Measurements from ENCODE around the gene ANKS6.
"Not testable (repeated sequence)": the region's sequence is repeated elsewhere in the genome, so short reads cannot be mapped to it uniquely, and the experiment has no call there.

Gene ANKS6

GRCh38 chr9:98691890-98692289 lies 104.5 kb downstream of the ANKS6 start:
- DNase-seq, result no peak

GRCh38 chr9:98690686-98691085 lies 105.7 kb downstream of the ANKS6 start:
- DNase-seq, result no peak

GRCh38 chr9:98688710-98689495 lies 107.5 kb downstream of the ANKS6 start:
- DNase-seq, result no peak

GRCh38 chr9:98687911-98688310 lies 108.4 kb downstream of the ANKS6 start:
- DNase-seq, result no peak

- DNase-seq, result no peak
Measured at GRCh38 chr9:98686961-98687855, 109.1 kb downstream of the ANKS6 start.

GRCh38 chr9:98684816-98685215 lies 111.5 kb downstream of the ANKS6 start:
- not testable (repeated sequence) for DNase-seq
